GM21515 (cell line): ENCODE results near the gene LRRC27.
"Not testable (repeated sequence)": the region's sequence is repeated elsewhere in the genome, so short reads cannot be mapped to it uniquely, and the experiment has no call there.

Experiments
- ATAC-seq: cut with Tn5 transposase; IDR thresholded peaks from one replicate; pipeline ENCODE4 v1.9.1; 2021; ENCODE audit not compliant: unreplicated experiment

Gene LRRC27

DNA sequence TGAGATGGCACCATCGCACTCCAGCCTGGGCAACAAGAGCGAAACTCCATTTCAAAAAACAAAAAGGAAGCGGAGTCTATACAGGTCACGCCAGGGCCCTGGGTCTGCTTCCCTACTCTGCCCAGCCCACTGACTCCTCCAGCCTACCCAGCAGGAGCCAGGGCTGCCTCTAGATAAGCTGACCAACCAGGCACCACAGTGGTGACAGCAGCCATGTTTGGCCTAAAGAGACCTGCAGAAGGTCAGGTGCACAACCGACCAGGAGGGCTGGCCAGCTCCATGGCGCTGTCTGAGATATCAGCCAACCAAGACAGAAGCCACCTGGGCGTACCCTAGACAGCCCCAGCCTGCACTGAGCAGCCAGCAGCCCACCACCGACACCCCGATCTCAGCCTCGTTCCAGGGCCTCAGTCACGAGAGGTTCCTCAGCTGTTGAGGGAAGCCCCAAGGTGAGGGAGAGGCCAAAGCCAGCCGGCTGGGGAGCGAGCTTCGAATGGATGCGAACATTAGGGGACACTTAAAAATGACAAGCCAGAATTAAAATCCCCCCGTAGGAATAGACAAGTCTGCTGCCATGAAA, 40.6 kb downstream of the LRRC27 start:
- ATAC-seq = no peak

DNA sequence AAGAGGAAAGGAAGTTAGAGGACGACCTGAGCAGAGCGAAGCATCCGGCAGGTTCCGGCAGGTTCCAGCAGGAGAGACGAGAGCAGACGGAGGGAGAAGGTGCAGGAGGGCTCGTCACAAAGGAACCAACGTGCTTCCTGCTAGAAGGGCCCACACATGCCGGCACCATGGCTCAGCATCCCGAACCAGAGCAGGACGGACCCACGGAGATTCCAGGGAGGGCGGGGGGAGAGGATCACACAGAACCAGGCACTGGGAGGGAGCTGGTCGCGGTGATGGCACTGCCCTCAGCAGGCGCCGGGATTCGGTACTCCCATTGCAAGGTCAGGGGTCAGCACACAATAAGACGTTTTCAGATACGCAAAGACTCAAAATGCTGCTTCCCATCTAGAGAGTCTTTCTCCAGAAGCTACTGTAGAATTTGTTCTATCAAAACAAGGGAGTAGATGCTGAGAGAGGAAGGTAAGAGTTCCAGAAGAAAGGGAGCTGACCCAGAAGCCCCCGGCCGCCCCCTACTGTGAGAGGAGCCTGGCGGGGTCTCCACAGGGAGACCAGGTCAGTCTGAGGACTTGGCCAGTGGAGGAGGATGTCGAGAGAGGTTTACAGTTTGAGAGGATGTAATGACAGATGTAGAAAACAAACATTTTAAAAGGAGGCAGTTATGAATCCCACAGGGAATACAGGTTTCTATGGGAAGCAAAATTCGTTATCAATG, 41.4 kb downstream of the LRRC27 start:
- no peak for ATAC-seq

DNA sequence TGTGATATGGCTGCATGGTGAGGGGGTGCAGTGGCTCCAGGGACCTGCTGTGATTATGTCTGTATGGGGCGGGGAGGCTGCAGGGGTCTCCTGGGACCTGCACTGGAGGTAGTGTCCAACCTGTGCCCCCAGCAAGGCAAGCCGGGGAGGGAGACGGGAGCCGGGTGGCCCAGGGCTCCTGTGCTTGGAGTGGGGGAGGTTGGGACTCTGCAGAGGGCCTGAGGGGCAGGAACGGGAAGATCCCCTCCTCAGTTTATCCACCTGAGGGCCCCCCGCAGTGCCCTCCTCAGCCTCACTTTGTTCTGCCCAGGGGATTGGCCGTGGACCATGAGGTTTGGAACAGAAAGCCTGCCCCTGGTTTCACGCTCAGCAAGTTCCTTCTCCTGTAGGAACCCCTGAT, 42.2 kb downstream of the LRRC27 start:
- ATAC-seq = no peak

DNA sequence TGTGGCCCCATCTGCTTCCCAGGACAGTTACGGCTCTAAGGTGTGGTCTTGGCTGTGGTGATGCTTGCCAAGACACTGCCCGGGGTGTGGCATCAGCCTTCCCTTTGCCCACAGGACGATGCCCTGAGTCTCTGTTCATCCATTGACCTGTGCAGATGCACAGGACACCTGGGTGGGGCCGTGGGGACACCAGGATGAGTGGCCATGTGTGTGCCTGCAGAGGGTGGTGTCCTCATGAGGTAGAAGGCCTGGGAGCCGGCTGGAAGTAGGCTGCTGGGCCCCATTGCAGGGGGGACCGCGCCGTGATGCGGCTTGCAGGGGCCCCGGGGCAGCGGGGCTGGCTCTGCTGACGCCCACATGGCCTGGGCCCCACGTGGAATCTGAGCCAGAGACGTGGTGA, 42.6 kb downstream of the LRRC27 start:
- ATAC-seq = no peak

DNA sequence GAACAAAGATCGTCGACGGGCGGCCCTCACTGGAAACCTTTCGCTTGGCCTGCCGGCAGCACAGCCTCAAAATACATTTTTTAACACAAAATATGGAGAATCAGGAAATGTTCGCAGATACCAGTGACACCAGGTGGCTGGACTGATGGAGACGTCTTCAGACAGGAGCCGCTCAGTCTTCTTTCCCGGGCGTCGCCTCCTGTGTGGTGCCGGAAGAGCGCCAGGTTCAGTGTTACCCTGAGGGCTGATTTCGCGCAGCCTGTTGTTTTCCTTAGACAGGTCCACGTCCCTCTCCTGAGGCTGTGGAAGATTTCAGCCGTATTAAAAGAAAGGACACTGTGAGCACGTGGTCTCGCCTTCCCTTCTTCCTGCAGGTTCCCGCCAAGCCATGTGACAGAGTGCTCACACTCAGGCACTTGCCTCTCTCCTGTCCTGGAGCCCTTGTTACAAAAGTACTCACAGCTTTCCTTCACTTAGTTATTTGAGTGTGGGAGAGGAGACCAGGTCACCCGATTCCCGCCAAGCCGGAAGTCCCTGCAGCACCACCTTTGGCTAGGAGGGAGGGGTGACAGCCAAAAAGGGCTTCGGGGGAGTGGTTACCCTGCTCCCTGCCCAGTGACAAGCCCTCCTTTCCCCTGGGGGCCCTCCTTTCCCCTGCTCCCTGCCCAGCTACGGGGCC, 43.3 kb downstream of the LRRC27 start:
- no peak for ATAC-seq

DNA sequence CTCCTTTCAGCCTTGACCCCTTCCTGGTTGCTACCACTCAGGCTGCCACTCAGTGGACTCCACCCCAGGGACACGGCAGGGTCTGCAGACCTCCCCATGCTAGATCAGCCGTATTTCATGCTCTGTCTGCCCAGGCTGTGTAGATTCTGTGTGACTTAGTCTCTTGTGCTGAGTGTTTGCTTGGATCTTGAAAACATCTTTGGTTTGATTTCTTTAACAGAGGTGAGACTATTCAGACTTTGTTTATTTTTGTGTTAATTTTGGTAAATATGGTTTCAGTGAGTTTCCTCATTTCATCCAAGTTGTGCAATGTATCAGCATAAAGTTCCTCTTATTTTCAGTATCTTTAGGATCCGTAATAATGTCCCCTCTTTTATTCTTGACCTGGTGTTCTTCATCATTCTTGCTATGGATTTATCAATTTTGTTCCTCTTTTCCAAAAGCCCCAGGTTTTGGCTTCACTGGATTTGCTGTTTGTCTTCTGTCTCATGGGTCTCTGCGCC, 43.9 kb downstream of the LRRC27 start:
- ATAC-seq = no peak

DNA sequence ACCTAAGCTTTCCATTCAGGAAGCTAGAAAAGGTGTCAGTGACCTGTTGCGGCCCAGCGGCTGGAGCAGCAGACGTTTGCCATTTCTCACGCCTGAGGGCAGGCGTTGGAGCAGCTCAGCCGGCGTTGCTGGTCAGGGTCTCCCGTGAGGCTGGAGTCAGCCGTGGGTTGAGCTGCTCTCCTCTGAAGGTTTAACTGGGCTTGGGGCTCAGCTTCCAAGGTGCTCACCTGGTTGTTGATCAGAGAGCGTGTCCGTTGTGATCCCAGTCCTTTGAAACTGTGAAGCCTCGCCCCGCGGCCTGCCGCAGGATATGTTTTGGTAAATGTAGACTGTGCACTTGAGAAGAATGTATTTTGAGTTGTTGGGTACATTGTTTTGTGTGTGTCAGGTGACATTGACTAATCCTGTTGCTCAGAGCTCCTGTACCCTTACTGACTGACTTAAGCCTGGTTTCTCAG, 44.4 kb downstream of the LRRC27 start:
- no peak for ATAC-seq

DNA sequence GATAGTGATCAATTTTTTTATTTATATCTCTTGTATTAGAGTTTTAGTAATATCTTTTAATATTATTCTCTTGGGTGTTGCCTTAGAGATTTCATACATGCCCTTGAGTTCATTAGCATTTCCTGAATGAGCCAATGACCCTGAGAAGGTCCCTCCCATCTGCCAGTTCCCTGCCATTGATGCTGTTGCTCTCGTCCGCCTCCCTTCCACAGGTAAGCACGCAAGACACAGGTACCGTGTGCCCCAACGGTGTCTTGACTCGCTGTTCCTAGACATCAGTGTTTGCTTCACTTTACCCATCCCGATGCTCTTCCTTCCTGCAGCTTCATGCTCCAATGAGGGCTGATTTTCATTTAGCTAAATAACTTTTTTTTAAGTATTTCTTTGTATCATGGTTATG, 45.3 kb downstream of the LRRC27 start:
- ATAC-seq = no peak

DNA sequence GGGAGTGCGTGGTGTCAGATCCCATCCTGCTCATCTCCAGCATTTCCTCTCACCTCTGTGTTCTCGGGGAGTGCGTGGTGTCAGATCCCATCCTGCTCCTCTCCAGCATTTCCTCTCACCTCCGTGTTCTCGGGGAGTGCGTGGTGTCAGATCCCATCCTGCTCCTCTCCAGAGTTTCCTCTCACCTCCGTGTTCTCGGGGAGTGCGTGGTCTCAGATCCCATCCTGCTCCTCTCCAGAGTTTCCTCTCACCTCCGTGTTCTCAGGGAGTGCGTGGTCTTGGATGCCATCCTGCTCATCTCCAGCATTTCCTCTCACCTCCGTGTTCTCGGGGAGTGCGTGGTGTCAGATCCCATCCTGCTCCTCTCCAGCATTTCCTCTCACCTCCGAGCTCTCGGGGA, 47.0 kb downstream of the LRRC27 start:
- ATAC-seq = not testable (repeated sequence)

DNA sequence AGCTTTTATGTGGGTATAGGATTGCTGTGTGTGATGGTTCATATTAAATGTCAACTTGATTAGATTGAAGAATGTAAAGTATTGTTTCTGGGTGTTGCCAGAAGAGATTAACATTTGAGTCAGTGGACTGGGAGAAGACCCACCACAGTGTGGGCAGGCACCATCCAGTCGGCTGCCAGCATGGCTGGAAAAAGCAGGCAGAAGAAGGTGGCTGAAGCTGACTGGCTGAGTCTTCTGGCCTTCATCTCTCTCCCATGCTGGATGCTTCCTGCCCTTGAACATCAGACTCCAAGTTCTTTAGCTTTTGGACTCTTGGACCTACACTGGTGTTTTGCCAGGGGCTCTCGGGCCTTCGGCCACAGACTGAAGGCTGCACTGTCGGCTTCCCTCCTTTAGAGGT, 49.0 kb downstream of the LRRC27 start:
- ATAC-seq = not testable (repeated sequence)

DNA sequence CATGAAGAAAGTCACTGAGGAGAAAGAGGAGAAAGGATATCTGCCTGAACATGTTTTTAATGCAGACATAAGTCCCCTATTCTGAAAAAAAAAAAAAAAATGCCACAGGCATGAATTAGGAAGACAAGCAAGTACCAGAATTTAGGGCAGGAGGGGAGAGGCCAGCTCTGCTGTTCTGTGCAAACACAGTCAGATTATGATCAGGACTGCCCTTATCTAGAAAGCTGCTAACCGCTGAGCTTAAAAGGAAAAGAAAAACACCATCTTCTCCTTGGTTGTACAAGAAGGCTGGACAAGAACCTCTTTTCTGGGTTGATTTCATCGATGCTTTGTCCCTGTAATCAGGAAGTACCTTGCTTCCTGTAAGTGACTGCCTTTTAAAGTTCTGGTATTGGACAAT, 49.7 kb downstream of the LRRC27 start:
- ATAC-seq = no peak

DNA sequence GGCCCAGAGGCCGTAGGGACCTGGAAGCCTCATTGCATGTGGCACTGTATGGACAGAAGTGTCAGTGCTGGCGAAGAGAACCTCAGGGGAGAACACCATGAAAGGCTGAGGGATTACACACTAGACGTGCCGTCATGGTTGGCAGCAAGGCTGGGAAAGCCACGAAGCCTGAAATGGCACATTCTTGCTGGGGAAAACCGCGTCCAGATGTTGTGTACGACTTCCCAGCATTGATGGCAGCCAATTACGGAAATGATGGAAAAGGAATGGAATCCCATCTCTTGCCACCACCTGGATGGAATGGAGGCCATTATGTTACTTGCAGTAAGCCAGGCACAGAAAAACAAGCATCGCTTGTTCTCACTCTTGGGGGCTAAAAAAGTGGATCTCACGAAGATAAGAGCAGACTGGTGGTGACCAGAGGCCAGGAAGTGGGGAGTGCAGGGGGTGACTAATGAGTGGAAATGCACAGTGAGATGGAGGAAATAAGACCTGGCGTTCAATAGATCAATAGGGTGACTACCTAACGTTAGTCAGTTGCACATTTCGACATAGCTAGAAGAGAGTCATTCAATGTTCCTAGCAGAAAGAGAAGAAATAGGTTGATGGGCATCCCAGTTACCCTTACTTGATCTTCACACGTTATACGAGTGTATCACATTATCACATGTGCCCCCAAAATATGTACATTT, 50.4 kb downstream of the LRRC27 start:
- no peak for ATAC-seq

DNA sequence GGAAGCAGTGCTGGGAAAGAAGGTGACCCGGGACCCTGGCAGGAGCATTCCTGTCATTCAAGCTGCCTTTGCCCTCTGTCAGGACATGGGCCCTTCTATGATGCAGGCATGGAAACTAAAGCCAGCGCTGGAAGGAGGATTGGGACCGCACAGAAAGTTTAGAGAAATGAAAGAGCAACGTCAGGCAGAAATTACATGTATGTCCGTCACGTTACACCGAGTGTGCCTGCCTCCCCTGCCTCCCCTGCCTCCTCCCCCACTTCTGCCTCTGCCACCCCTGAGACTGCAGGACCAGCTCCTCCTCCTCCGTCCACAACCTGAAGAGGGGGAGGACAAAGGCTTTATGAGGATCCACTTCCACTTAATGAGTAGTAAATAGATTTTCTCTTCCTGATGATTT, 51.1 kb downstream of the LRRC27 start:
- no peak for ATAC-seq

DNA sequence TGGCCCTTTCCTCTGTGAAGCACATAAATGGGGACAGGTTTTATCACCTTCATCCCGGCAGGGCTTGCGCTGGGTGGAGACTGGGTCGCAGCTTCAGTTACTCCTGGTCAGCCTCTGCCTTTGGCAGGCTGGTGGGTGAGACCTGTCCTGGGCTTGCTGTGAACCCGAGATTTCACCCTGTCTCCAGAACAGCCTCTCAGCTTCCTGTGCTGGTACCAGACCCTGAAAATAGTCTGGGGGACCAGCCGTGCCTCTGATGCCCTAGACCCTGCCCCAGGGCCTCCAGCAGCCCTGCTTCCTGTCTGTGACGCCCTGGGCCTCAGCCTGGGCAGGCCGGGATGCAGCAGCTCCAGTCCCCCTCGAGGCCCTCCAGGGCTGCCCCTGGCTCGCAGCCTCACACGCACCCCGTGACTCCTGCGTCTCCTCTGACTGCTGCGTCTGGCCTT, 51.8 kb downstream of the LRRC27 start:
- ATAC-seq = no peak

DNA sequence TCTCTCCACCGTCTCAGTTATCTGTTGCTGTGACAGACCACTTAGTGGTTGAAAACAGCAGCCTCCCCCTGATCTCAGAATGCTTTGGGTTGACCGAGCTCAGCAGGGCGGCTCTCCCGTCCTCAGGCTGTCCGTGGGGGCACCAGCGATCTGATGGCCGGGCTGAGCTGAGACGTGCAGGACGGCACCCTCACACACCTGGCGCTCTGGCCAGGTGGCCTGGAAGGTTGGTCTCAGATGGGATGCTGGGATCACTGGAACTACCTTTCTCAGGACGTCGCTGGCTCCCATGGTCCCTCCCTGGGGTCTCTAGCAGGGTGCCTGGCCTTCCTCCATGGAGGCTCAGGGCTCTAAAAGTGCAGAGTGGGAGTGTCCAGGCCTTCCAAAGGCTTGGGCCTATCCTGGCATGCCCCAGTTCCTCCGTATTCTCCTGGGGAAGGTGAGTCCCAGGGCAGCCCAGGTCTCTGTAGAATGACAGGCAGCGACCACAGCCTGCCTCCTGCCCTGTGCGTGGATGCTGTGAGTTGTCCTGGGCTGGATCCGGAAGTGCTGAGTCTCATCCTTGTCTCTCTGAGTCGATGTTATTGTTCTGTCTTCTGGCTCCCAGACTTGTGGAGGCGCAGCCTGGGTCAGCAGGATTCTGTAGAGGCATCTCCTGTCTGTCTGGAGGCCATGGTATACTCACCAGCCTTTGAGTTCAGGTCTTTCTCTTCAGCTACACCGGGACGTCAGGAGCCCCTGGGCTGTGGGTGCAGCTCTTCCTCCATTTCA, 52.8 kb downstream of the LRRC27 start:
- ATAC-seq = no peak

DNA sequence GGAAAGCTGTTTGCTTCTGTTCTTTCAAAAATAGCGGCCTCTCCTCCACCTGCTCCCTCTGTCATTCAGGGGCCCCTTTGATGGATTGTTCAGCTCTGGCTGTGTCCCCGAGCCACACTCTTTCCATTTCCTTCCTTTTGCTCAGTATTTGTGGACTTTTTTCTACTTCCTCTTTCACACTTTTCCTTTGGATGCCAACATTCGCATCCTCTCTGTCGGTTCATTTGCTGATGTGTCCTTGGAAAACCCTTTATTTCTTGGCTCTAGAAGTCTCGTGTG, 53.3 kb downstream of the LRRC27 start:
- no peak for ATAC-seq

DNA sequence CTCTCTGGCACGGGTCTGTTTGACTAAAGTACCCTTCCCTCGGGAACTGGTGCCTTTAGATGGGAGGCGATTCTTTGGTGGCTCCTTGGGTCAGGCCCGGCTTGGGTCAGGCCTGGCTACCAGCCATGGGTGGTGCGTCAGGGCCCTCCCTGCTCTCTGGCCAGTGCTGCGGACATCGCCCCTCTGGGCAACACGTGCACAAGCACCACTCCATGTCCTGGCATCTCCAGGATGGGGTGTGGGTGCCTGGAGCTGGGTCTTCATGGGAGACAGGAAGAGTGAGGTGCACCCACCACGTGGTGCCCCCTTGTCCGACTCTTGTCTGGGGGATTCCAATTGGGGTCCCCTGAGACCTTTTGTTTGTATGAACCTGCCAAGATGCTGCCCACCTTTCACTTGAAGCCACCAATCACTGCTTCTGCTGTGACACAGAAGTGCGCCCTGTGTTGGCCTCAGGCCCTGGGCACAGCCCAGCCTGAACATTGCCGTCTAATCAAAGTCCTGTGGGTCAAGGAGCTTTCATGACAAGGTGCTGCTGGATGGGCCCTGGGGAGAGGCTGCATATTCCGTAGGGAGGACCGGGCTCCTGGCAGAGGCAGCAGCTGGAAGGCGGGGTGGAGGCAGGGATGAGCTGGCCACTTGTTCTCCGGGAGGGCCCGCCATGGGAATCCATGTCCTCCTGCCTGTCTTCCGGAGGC, 53.9 kb downstream of the LRRC27 start:
- no peak for ATAC-seq

DNA sequence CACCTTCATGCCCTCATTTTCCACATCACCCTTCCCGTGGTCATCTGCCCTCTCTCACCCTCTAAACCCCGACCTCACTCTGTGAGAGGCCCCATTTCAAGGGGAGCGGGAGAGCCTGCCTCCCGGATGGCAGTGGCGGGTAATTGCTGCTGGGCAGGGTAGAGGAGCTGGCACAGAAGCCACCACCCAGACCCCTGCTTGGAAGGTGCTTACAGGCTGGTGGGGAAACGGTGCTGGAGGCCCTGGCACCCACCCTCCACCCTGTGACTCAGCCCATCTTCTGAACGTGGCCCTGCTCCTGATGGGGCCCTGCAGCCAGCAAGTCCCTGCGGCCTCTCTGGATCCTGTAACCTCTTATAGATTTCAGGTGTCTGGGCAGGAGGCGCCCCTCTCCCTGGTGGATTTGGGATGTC, 54.4 kb downstream of the LRRC27 start:
- no peak for ATAC-seq

DNA sequence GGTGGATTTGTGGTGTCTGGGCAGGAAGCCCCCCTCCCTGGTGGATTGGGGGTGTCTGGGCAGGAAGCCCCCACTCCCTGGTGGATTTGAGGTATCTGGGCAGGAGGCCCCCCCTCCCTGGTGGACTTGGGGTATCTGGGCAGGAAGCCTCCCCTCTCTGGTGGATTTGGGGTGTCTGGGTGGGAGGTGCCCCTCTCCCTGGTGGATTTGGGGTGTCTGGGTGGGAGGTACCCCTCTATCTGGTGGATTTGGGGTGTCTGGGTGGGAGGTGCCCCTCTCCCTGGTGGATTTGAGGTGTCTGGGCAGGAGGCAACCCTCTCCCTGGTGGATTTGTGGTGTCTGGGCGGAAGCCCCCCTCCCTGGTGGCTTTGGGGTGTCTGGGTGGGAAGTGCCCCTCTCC, 54.9 kb downstream of the LRRC27 start:
- not testable (repeated sequence) for ATAC-seq

DNA sequence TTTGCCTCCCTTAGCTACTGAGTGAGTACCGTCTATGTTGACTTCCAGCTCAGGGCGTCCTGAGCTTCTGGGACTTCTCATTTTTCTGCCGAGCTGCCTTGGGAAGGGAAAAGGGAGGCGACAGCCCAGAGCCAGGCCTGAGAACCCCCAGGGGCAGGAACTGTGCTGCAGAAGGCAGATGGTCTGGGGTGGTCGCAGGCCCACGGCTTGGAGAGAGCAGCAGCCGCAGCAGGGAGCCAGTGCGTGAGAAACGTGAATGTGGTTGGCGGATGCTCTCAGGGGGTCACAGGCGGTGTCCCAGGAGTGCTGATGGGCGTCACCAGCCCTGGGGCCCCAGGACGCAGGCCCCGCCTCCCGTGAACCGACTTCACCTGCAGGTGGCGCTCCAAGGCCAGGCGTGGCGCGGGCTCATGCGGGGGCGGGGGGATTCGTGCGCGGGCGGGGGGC, 55.8 kb downstream of the LRRC27 start:
- ATAC-seq = no peak
